SK-N-SH (cell line): Measurements from ENCODE around the gene GSS. TPM values are rescaled to one million over a fixed set of nuclear protein-coding genes. Genes with fewer than 3 reads are reported as not detected.

ENCODE experiments used
- CTCF ChIA-PET: fragments of 300-600, 350-600 bp; formaldehyde crosslinking; extraction: SDS; loops from one replicate; lab custom pipeline; 2021; lab: Yijun Ruan, JAX
- POLR2A ChIA-PET: fragments of 350-600 bp; sonication (Branson Sonifier 250); formaldehyde crosslinking; extraction: SDS; loops from one replicate; lab custom pipeline; 2020; ENCODE audit warnings: antibody characterized with exemption, inconsistent platforms; lab: Yijun Ruan, JAX
- DNase-seq: peaks from one replicate; pipeline ENCODE4 v3.0.0; 2012
- H2AFZ ChIP-seq: fragments of 200-600 bp; sonication (generic); 2 replicates; pipeline ENCODE4 v1.8.1; 2016; ENCODE audit warnings: antibody characterized with exemption, mild to moderate bottlenecking, low read depth
- H3F3A ChIP-seq: fragments of 200-600 bp; sonication (generic); replicated peaks from 2 replicates; pipeline ENCODE3; 2016; ENCODE audit warnings: antibody characterized with exemption, mild to moderate bottlenecking; ENCODE audit not compliant: insufficient read depth
- H3K27ac ChIP-seq, 2 experiments: fragments of 200-500 bp in 1 of 2; fragments of 200-600 bp in 1 of 2; sonication (Bioruptor generic) in 1 of 2; sonication (generic), shearing (Covaris generic) in 1 of 2; 2 replicates each; pipeline versions ENCODE4 v1.5.1 to v1.6.1; 2014 to 2016; ENCODE audit warnings: low read depth in 2 of 2, inconsistent platforms in 1 of 2, low read length in 1 of 2, mild to moderate bottlenecking in 1 of 2, mixed read lengths in 1 of 2
- H3K27me3 ChIP-seq: fragments of 200-600 bp; sonication (generic), shearing (Covaris generic); 2 replicates; pipeline ENCODE4 v1.6.1; 2016; ENCODE audit warnings: mixed run types; ENCODE audit not compliant: insufficient read depth
- H3K36me3 ChIP-seq, 2 experiments: fragments of 200-500 bp in 1 of 2; fragments of 200-600 bp in 1 of 2; sonication (Bioruptor generic) in 1 of 2; sonication (generic) in 1 of 2; replicated peaks in 1 of 2; 2 replicates each; pipeline versions ENCODE3 to v1.5.1; 2014 to 2016; ENCODE audit warnings: low read length in 1 of 2, mild to moderate bottlenecking in 1 of 2; ENCODE audit not compliant: insufficient read depth in 2 of 2, control insufficient read depth in 1 of 2
- H3K4me1 ChIP-seq, 2 experiments: fragments of 200-500 bp in 1 of 2; fragments of 200-600 bp in 1 of 2; sonication (Bioruptor generic) in 1 of 2; sonication (generic), shearing (Covaris generic) in 1 of 2; 2 replicates each; pipeline versions ENCODE4 v1.5.1 to v1.6.1; 2014 to 2016; ENCODE audit warnings: low read depth in 1 of 2, low read length in 1 of 2, mixed run types in 1 of 2; ENCODE audit not compliant: insufficient read depth in 2 of 2, control insufficient read depth in 1 of 2
- H3K4me2 ChIP-seq: fragments of 200-600 bp; sonication (generic), shearing (Covaris generic); 2 replicates; pipeline ENCODE4 v1.6.1; 2017; ENCODE audit warnings: mixed run types
- H3K4me3 ChIP-seq, 2 experiments: fragments of 200-500 bp in 1 of 2; fragments of 200-600 bp in 1 of 2; sonication (Bioruptor generic) in 1 of 2; sonication (generic), shearing (Covaris generic) in 1 of 2; 2 replicates each; pipeline versions ENCODE4 v1.5.1 to v1.8.1; 2014 to 2016; ENCODE audit warnings: low read depth in 2 of 2, inconsistent platforms in 1 of 2, low read length in 1 of 2, mild to moderate bottlenecking in 1 of 2, mixed read lengths in 1 of 2, moderate library complexity in 1 of 2
- H3K79me2 ChIP-seq: fragments of 200-600 bp; sonication (generic); 2 replicates; pipeline ENCODE4 v1.8.1; 2017; ENCODE audit warnings: mild to moderate bottlenecking; ENCODE audit not compliant: insufficient read depth
- H3K9ac ChIP-seq: fragments of 200-600 bp; sonication (generic); 2 replicates; pipeline ENCODE4 v1.6.1; 2017; ENCODE audit warnings: mixed run types
- H3K9me2 ChIP-seq: fragments of 200-600 bp; sonication (generic); 2 replicates; pipeline ENCODE4 v1.6.1; 2017; ENCODE audit warnings: mixed run types
- H3K9me3 ChIP-seq: fragments of 200-600 bp; sonication (generic); 2 replicates; pipeline ENCODE4 v1.6.1; 2017; ENCODE audit warnings: mixed run types, mild to moderate bottlenecking, moderate library complexity
- H4K20me1 ChIP-seq: fragments of 200-600 bp; sonication (generic); 2 replicates; pipeline ENCODE4 v1.6.1; 2017; ENCODE audit warnings: mild to moderate bottlenecking, mixed run types; ENCODE audit not compliant: insufficient read depth
- CHD2 ChIP-seq: fragments of 150-350 bp; IDR thresholded peaks from 2 replicates; pipeline ENCODE4 v1.6.1; 2018; ENCODE audit warnings: low read length; ENCODE audit not compliant: partially characterized antibody
- EP300 ChIP-seq, 2 experiments: IDR thresholded peaks; 2 replicates each; pipeline versions ENCODE4 v1.4.0 to v1.6.1; 2012; ENCODE audit warnings: borderline replicate concordance in 1 of 2, low read depth in 1 of 2, low read length in 1 of 2
- GATA2 ChIP-seq: sonication (generic); formaldehyde crosslinking; IDR thresholded peaks from 2 replicates; pipeline ENCODE4 v1.5.0; 2020; ENCODE audit warnings: mild to moderate bottlenecking, missing genetic modification reagents
- MXI1 ChIP-seq: IDR thresholded peaks from 2 replicates; pipeline ENCODE4 v1.6.1; 2012; ENCODE audit warnings: mild to moderate bottlenecking, low read depth, low read length, improper control_type of control experiment
- NFIC ChIP-seq: IDR thresholded peaks from 2 replicates; pipeline ENCODE4 v1.4.0; 2012; ENCODE audit warnings: borderline replicate concordance
- RCOR1 ChIP-seq: fragments of 150-350 bp; IDR thresholded peaks from 2 replicates; pipeline ENCODE4 v1.6.1; 2017; ENCODE audit warnings: antibody characterized with exemption, low read length
- WGBS: methylation state at CpG from one replicate; pipeline ENCODE4 v1.1.6; 2017; ENCODE audit warnings: low lambda C conversion rate; 5-methylcytosine and 5-hydroxymethylcytosine counted together
- polyA plus RNA-seq, 3 experiments: library from polyadenylated mRNA; depleted of rRNA; stranded (reverse); fragments of >200 nt; gene quantifications; 2 replicates each; pipeline ENCODE4 v1.2.3, GENCODE V29; 2012
- TF ChIP-seq, protein P1 (sequence below): fragments of 150-350 bp; IDR thresholded peaks from 2 replicates; pipeline ENCODE4 v1.6.1; 2016; ENCODE audit warnings: mild to moderate bottlenecking, low read depth, low read length
- TF ChIP-seq, protein P2 (sequence below): fragments of 200-600 bp; sonication (generic); IDR thresholded peaks from 2 replicates; pipeline ENCODE4 v1.6.1; 2017; ENCODE audit warnings: antibody characterized with exemption, mild to moderate bottlenecking, moderate library complexity

GSS gene
- polyA plus RNA-seq, 1 of the 3 experiments (the other 2 are of a cell fraction): 95.6 TPM

DNA sequence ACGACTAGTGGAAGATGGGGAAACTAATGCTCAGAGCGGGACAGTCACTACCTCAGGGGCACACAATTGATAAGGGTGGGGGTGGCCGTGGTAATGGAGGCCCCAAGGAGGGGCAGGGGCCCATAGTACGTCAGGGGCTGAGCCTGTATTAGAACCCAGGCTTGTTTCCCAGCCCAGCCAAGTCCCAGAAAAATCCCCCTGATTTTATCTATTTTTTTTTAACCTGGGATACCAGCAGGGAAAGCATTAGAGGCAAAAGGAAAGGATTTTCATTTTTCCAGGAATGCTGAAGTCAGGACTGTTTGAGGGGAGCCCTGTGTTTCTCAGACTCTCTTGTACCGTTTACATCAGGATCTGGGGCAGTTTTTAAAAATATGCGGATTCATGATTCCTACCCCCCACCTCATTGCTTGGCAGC, 444 bp upstream of the GSS start:
- WGBS: 27% methylated on average over 6 of the region's 6 CpGs
- no peaks in the 10 kb centered on the region for H3F3A ChIP-seq
- H3K27ac ChIP-seq: peak overlapping the region; percentile 84 to 95
- H4K20me1 ChIP-seq: no peaks in the 10 kb centered on the region
- ChIA-PET CTCF (interaction anchor here (0.6 to 4.5 kb wide), 13 partner anchors 16 to 189 kb away, joined by 3 to 61 read pairs (median 4); partner anchors contain the start of gene GGT7), POLR2A (interaction anchor here (1.0 to 2.1 kb wide), 5 partner anchors 63 to 83 kb away, joined by 3 to 8 read pairs (median 4); partner anchors contain the start of genes ACSS2 and GGT7)
- H3K9me2 ChIP-seq: no peaks in the 10 kb centered on the region
- H3K27me3 ChIP-seq: no peaks in the 10 kb centered on the region
- TF ChIP-seq, protein P1, sequence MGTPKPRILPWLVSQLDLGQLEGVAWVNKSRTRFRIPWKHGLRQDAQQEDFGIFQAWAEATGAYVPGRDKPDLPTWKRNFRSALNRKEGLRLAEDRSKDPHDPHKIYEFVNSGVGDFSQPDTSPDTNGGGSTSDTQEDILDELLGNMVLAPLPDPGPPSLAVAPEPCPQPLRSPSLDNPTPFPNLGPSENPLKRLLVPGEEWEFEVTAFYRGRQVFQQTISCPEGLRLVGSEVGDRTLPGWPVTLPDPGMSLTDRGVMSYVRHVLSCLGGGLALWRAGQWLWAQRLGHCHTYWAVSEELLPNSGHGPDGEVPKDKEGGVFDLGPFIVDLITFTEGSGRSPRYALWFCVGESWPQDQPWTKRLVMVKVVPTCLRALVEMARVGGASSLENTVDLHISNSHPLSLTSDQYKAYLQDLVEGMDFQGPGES: no peak
- TF ChIP-seq, protein P2, sequence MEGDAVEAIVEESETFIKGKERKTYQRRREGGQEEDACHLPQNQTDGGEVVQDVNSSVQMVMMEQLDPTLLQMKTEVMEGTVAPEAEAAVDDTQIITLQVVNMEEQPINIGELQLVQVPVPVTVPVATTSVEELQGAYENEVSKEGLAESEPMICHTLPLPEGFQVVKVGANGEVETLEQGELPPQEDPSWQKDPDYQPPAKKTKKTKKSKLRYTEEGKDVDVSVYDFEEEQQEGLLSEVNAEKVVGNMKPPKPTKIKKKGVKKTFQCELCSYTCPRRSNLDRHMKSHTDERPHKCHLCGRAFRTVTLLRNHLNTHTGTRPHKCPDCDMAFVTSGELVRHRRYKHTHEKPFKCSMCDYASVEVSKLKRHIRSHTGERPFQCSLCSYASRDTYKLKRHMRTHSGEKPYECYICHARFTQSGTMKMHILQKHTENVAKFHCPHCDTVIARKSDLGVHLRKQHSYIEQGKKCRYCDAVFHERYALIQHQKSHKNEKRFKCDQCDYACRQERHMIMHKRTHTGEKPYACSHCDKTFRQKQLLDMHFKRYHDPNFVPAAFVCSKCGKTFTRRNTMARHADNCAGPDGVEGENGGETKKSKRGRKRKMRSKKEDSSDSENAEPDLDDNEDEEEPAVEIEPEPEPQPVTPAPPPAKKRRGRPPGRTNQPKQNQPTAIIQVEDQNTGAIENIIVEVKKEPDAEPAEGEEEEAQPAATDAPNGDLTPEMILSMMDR: 0 out of 2 replicates have a peak, but pooled peaks have one; percentile 27
- no peak for TF ChIP-seq RCOR1
- no peaks in the 10 kb centered on the region for H3K9me3 ChIP-seq
- peak overlapping the region; percentile 67 to 70 for H3K4me3 ChIP-seq
- peaks cover 13 to 15% of the 10 kb centered on the region in 2 experiments; a peak in 3 of 4 replicates for H3K4me1 ChIP-seq
- no peak for DNase-seq
- peak overlapping the region; percentile 95 for H2AFZ ChIP-seq
- peaks cover 5 to 6% of the 10 kb centered on the region in 2 experiments for H3K36me3 ChIP-seq
- peak overlapping the region; percentile 80 for H3K9ac ChIP-seq
- H3K79me2 ChIP-seq: peaks cover 28% of the 10 kb centered on the region; the same call in 1 of the 2 replicates
- peak overlapping the region; percentile 81 for H3K4me2 ChIP-seq

DNA sequence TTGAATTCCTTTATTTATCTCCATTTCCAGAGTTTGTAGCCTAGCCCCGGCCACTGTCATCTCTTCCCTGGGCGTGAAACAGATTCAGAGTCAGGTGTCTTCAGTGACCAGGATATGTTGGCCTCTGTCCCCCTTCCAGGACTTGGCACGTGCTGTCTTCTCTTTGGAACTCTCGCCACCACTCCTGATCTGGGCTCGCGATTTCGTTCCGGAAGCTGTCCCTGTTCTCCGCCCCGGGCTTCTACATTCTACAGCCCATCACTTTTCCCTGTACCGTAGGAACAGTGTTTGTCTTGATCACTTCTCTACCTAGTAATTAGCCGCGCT, 739 bp downstream of the GSS start:
- no peaks in the 10 kb centered on the region for H3K9me2 ChIP-seq
- no peak for TF ChIP-seq CHD2
- TF ChIP-seq NFIC: no peak
- no peak for TF ChIP-seq GATA2 (CRISPR knock-in tag)
- TF ChIP-seq EP300 (IDR thresholded peaks at IDR 0.05; ENCODE audit: borderline replicate concordance in 1 of 2, low read depth in 1 of 2, low read length in 1 of 2): no peak
- TF ChIP-seq MXI1: peak; percentile 42; the same call in 1 of the 2 replicates
- TF ChIP-seq, all 33 proteins: peak for 1
- WGBS: 21% methylated on average over 13 of the region's 13 CpGs
- H3K9me3 ChIP-seq: no peaks in the 10 kb centered on the region
- peaks cover 10 to 15% of the 10 kb centered on the region in 2 experiments; a peak in 3 of 4 replicates for H3K4me1 ChIP-seq
- no peaks in the 10 kb centered on the region for H4K20me1 ChIP-seq
- H3K79me2 ChIP-seq: peaks cover 28% of the 10 kb centered on the region; the same call in 1 of the 2 replicates
- peak overlapping the region; percentile 84 to 95 for H3K27ac ChIP-seq
- peaks cover 9 to 15% of the 10 kb centered on the region in 2 experiments for H3K36me3 ChIP-seq
- ChIA-PET POLR2A (interaction anchor here (0.5 to 2.1 kb wide), 4 partner anchors 14 to 82 kb away, joined by 3 to 8 read pairs (median 4); partner anchors contain the start of gene GGT7), CTCF (interaction anchor here (1.4 to 4.5 kb wide), 3 partner anchors 74 to 86 kb away, joined by 5 to 61 read pairs (median 5); partner anchors contain the start of gene GGT7)
- DNase-seq: peak; percentile 59
- no peaks in the 10 kb centered on the region for H3K27me3 ChIP-seq
- no peaks in the 10 kb centered on the region for H3F3A ChIP-seq
- H2AFZ ChIP-seq: peak overlapping the region; percentile 95
- peak overlapping the region; percentile 67 to 70 for H3K4me3 ChIP-seq
- peak overlapping the region; percentile 81 for H3K4me2 ChIP-seq
- peak overlapping the region; percentile 80 for H3K9ac ChIP-seq
